ENCODE data around the gene QPRT.
A peak's percentile ranks its signal among the peaks of the same experiment; 100 is the strongest.
"Not testable (repeated sequence)": the region's sequence is repeated elsewhere in the genome, so short reads cannot be mapped to it uniquely, and the experiment has no call there.

Gene QPRT

GRCh38 chr16:29678691-29679267 lies at the start of gene QPRT:
QPRT (plus strand) TSS chr16:29679180; CDS start chr16:29679198, 18 bp downstream.
- DNase-seq, result peak; percentile 70

DNA sequence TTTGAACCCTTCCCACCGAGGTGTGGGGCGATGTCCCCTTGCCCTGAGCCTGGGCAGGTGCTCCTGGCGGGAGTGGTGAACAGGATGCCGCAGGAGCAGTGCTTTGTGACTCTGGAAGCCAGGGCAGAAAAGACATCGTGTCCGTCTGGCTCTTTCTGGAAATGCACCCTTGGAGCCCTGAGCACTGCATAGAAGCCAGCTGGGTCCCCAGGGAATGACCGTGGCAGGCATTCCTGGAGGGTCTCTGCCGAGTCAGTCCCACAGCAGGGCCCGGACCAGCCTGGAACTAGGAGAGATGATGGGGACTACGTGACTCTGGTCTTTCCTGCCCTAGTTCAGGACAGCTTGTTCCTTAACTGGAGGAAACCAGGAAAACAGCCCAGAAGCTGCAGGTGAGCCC lies 49.7 kb upstream of the QPRT start:
- not testable (repeated sequence) for DNase-seq

DNA sequence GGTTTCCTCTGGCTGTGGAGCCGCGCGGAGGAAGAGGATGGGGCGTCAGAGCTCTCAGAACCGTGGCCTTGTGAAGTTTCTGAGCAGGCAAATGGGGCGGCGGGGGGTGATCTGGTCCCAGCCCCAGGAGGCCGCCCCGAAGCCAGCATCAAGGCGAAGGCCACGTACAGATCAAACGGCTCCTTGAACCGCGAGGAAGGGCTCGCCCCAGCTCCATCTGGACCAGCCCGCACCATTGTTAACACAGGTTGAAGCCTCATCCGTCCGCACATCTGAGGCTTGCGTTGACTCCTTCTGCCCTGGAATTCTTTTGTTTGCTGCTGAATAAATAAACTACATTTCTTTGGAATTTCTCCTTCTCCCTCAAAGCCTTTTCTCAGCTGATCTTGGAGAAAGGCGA lies 47.3 kb upstream of the QPRT start:
- not testable (repeated sequence) for DNase-seq

DNA sequence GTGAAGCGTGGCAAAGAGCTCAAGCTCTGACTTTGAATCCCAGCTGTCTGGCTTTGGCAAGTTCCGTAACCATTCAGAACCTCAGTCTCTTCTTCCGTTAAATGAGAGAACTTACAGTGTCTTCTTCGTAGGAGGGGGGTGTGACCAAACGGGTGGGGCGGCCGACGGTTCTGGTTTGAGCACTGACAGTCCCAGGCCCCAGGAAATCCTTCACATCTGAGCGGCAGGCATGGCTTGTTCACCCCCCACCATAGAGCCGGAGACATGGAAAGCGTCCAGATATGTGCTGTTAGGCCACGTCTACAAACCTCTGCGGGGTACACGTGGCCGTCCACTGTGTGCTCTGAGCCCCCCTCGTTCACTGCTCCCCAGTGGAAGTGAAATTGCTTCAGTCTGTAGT lies 43.1 kb upstream of the QPRT start:
- not testable (repeated sequence) for DNase-seq

GRCh38 chr16:29636368-29636767 lies 42.6 kb upstream of the QPRT start:
- DNase-seq, result not testable (repeated sequence)

DNA sequence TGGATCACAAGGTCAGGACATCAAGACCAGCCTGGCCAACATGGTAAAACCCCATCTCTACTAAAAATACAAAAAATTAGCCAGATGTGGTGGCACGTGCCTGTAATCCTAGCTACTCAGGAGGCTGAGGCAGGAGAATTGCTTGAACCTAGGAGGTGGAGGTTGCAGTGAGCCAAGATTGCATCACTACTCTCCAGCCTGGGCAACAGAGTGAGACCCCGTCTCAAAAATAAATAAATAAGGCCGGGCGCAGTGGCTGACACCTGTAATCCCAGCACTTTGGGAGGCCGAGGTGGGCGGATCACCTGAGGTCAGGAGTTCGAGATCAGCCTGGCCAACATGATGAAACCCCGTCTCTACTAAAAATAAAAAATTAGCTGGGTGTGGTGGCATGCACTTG lies 40.2 kb upstream of the QPRT start:
- not testable (repeated sequence) for DNase-seq

GRCh38 chr16:29641561-29641960 lies 37.4 kb upstream of the QPRT start:
- DNase-seq, result no peak

DNA sequence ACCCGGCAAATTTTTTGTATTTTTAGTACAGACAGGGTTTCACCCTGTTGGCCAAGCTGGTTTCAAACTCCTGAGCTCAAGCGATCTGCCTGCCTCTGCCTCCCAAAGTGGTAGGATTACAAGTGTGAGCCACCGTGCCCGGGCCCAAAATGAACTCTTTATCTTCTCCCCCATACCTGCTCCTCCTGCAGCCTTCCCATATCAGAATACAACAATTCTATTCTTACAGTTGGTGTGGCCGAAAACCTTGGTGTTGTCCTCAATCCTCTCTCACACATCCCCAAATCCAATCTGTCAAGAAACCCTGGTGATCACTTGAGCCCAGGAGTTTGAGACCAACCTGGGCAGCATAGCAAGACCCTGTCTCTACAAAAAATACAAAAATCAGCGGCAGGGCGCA lies 35.4 kb upstream of the QPRT start:
- no peak for DNase-seq

DNA sequence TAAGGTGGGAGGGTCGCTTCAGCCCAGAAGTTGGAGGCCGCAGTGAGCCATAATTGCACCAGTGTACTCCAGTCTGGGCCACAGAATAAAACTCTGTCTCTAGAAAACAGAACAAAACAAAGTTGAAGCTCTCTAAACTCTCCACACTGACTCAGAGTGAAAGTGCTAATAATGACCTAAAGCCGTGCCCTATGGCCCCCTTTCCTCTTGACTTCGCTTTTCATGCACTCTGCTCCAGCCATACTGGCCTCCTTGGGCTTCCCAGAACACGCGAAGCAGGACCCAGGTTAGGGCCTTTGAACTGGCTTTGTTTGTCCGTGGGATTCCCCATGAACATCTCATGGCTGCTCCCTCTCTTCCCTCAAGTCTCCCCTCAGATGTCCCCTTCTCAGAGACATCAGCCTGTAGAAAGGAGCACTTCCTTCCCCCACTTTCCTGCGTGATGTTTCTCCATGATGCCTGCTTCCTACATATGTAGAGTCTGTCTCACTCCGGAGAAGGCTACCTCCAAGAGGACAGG lies 34.6 kb upstream of the QPRT start:
- DNase-seq, result no peak

DNA sequence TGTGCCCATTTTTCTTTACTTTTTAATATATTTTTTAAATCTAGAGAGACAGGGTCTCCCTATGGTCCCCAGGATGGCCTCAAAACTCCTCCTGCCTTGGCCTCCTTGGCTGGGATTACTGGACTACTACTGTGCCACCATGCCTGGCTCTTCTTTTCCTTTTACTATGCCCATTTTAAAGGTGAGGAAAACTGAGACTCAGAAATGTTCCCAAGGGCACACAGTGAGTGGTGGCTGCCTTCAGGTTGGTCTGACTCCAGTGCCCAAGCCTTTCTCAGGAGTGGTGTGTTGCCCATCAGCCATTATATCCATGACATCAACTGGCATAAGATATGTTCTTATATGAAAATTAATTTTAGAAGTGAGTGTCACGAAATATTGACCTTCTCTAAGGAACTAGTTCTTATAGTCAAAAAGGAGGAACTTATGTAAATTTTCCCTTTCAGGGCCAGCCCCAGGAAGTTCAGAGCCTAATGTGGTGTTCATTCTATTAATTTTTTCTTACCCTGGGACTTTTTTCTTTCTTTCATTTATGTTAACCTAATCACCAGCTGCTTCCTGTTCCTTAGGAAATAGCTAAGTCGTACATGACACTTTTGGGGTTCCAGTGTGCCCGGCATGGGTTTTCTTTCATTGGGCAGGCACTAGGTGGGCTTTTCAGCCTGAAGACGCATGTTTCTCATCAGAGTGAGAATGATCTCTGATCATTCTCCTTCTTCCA lies 33.8 kb upstream of the QPRT start:
- DNase-seq, result no peak

DNA sequence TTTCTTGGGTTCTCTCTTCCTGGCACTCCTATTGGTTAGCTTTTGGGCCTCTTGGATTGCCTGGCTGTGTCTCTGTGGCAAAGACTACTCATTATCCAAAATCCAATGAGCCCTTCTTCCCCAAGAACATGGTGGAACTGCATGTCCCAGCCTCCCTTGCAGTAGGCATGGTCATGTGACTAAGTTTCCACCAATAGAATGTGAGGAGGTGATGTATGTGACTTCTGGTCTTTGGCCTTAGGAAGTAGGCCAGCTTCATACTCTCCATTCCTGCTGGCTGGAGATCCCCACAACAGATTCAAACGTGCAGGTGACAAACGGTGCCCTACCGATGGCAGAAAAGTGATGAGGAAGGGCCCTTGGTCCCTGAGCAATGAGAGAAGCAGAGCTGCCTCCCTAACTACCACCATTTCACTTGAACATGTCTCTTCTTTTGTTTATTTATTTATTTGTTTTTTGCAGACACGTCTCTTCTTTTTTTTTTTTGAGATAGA lies 33.2 kb upstream of the QPRT start:
- no peak for DNase-seq

DNA sequence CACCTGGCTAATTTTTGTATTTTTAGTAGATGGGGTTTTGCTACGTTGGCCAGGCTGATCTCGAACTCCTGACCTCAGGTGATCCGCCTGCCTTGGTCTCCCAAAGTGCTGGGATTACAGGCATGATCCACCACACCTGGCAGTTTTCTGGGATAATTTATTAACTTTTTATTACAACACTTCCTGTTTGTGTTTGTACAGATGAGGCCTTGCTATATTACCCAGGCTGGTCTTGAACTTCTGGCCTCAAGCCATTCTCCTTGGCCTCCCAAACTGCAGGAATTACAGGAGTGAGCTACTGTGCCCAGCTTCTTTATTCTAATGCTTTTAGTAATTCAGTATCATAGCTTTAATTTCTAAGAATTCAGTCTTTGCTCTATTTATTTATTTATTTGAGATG lies 32.0 kb upstream of the QPRT start:
- DNase-seq, result no peak

GRCh38 chr16:29649588-29650494 lies 29.1 kb upstream of the QPRT start:
- DNase-seq, result no peak

DNA sequence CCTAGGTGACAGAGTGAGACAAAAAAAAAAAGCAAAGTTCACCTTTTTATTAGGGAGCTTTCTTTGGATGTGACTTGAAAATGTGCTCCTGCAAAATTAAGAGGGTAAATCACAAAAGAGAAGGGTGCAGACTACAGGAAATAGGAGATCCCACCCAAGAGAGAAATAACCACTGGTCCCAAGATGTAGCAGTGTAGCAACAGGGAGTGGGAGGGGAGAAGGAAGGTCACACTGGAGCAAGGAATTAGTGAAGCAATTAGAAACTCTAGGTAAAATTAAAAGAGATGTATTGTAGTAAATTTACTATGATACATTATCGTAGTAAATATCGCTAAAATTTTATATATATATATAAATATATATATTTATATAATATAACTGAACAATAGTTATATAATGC lies 28.2 kb upstream of the QPRT start:
- no peak for DNase-seq

DNA sequence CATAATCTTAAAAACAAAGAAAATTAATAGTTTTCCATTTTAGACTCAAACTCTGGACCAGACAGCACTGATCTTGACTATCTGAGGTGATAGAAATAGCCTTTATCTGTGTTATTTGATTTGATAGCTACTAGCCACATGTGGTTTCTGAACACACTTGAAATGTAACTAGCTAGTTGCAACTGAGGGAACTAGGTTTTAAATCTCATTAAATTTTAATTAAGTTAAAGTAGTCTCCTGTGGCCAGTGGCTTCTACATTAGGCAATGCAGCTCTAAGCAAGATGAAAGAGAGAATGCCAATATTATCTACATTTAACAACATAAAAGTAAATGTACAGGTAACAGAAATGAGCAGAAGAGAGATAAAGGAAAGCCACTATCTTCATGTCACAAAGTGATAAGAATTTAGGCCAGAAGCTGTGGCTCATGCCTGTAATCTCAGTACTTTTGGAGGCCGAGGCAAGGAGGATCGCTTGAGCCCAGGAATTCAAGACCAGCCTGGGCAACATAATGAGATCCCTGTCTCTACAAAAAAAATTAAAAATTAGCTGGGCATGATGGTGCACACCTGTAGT lies 27.1 kb upstream of the QPRT start:
- DNase-seq, result no peak

GRCh38 chr16:29653471-29653870 lies 25.5 kb upstream of the QPRT start:
- DNase-seq, result no peak

DNA sequence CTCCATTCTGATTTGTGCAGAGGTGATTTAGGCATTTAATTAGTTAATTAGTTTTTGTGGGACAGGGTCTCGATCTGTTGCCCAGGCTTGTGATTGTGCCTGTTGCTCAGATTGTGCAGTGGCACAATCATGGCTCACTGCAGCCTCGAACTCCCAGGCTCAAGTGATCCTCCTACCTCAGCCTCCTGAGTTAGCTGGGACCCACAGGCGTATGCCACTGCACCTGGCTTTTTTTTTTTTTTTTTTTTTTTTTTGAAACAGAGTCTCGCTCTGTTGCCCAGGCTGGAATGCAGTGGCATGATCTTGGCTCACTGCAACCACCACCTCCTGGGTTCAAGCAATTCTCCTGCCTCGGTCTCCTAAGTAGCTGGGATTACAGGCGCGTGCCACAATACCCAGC lies 25.1 kb upstream of the QPRT start:
- not testable (repeated sequence) for DNase-seq

- DNase-seq, result no peak
These were observed 22.1 kb upstream of the QPRT start for GRCh38 chr16:29656688-29657523.

GRCh38 chr16:29658705-29659104 lies 20.3 kb upstream of the QPRT start:
- no peak for DNase-seq

GRCh38 chr16:29662000-29662728 lies 16.8 kb upstream of the QPRT start:
- DNase-seq, result no peak

DNA sequence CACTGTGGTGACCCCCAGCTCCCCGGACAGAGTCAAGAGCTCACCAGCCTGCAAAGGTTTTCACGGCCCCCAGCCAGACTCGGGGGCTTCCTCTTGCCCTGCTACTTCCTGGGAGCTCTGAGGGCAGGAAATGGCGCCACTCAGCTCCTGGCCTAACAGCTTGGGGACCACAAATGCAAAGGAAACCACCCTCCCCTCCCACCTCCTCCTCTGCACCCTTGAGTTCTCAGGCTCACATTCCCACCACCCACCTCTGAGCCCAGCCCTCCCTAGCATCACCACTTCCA lies 16.3 kb upstream of the QPRT start:
- no peak for DNase-seq

Data from fibroblast of skin of right quadriceps (primary cell).